Measurements from ENCODE around the gene COQ8B. TPM values are rescaled to one million over a fixed set of nuclear protein-coding genes. Genes with fewer than 3 reads are reported as not detected.

Gene COQ8B
- total RNA-seq, 2 donors from 2014 or later, result 31.0 to 54.8 TPM

DNA sequence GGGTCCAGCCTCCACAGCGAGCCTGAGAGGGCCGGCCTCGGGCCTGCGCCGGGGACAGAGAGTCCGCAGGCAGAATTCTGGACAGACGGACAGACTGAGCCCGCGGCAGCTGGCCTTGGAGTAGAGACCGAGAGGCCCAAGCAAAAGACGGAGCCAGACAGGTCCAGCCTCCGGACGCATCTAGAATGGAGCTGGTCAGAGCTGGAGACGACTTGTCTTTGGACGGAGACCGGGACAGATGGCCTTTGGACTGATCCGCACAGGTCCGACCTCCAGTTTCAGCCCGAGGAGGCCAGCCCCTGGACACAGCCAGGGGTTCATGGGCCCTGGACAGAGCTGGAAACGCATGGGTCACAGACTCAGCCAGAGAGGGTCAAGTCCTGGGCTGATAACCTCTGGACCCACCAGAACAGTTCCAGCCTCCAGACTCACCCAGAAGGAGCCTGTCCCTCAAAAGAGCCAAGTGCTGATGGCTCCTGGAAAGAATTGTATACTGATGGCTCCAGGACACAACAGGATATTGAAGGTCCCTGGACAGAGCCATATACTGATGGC is 716 bp upstream of the COQ8B start:
- no peak for ATAC-seq (replicated peaks)
- no peaks in the 10 kb centered on the region for H3K9me3 Mint-ChIP-seq
- peak overlapping the region; percentile 89 for H3K4me3 Mint-ChIP-seq
- H3K36me3 Mint-ChIP-seq (ENCODE audit: low read depth), result peaks cover 61% of the 10 kb centered on the region
- peaks cover 36% of the 10 kb centered on the region for H3K4me1 Mint-ChIP-seq
- no peaks in the 10 kb centered on the region for H3K27me3 Mint-ChIP-seq
- H3K27ac Mint-ChIP-seq, result peak overlapping the region; percentile 95

DNA sequence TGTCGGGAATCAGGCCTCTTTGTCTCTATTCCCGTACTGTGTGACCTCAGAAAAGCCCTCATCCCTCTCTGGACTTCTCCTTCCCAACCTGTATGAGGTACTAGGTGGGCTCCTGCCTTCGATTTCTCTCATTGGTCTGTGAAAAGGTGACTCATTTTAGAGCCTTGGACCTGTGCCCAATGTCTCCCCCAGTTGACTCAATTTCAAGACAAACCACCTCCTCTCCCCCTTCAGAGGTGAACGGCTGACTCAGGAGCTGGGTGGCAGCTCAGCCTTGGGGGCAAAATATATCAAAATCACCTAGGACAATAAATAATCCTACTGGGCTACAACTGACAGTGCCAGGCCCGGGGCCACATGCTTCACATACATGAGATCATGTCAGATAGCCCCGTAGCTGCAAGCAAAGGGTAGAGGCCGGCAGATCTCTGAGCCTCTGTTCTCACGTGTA is 630 bp downstream of the COQ8B start:
- H3K4me1 Mint-ChIP-seq, result peaks cover 30% of the 10 kb centered on the region
- no peaks in the 10 kb centered on the region for H3K9me3 Mint-ChIP-seq
- H3K4me3 Mint-ChIP-seq, result peak overlapping the region; percentile 89
- H3K36me3 Mint-ChIP-seq (ENCODE audit: low read depth), result peaks cover 55% of the 10 kb centered on the region
- ATAC-seq (replicated peaks), result peak; percentile 46
- H3K27me3 Mint-ChIP-seq, result no peaks in the 10 kb centered on the region
- H3K27ac Mint-ChIP-seq, result peak overlapping the region; percentile 97

DNA sequence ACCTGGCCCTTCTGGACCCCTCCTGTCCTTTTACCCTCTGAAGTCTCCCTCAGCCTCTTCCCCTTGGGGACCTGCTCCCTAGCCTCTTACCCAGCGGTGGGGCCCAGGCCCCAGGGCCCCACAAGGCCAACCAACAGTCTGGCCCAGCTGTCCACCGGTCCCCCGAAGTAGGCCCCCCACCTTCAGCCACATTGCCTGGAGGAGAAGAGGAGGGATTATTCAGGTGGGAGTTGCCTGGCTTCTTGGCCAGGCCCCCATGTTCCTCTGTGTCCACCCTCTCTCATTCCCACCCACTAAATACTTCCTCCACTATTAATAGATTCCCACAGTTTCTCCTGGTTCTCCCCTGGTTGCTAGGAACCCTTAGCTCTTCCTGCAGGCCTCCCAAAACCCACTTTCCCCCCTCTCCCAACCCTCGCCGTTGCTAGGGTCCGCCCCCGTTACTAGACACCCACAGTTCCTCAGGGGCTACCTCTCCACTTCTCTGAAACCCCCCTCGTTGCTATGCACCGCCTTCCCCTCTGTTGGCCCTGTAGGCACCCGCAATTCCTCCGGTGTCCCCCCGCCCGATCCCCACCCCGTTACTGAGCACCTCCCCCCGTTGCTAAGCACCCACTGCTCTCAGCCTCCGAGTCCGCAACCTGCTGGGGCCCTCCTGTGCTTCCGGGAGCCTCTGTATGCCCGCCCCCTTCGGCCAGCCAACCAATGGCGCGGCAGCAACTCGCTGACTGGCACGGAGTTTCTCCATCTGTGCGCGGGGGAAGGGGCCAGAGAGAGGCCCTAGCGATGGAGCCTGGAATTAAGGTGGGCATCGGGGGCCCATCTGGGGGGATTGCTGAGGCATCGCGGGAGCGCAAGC is 2.0 kb downstream of the COQ8B start:
- Mint-ChIP-seq H3K27ac (peak overlapping the region; percentile 97), H3K4me3 (peak overlapping the region; percentile 89), H3K4me1 (peaks cover 22% of the 10 kb centered on the region)

DNA sequence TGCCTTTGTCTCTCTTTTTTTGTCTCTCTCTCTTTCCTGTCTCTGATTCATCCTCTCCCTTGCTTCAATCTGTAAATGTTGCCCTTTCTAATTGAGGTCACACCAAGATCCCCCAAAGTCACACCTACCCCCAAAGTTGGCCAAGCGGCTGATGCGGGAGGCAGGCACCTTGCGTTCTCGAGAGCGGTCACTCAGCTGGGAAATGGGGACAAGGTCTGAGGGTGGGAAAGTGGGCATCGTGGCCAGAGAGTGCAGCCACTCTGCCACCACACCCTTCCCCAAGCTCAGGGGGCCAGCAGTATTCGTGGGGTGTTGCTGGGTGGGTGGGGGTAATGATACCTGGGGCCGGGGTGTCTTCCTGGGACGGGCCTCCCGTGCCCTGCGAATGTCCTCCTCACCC is 2.7 kb downstream of the COQ8B start:
- Mint-ChIP-seq H3K9me3 (no peaks in the 10 kb centered on the region), H3K36me3 (ENCODE audit: low read depth) (peaks cover 59% of the 10 kb centered on the region), H3K4me3 (peak overlapping the region; percentile 89), H3K27ac (no peak overlapping the region), H3K27me3 (no peaks in the 10 kb centered on the region), H3K4me1 (peaks cover 22% of the 10 kb centered on the region)
- no peak for ATAC-seq (replicated peaks)

More for the DNA sequence above, 2.0 kb downstream of the COQ8B start:
- Mint-ChIP-seq H3K9me3 (no peaks in the 10 kb centered on the region), H3K27me3 (no peaks in the 10 kb centered on the region), H3K36me3 (ENCODE audit: low read depth) (peaks cover 55% of the 10 kb centered on the region)
- peak; percentile 68 for ATAC-seq (replicated peaks)

DNA sequence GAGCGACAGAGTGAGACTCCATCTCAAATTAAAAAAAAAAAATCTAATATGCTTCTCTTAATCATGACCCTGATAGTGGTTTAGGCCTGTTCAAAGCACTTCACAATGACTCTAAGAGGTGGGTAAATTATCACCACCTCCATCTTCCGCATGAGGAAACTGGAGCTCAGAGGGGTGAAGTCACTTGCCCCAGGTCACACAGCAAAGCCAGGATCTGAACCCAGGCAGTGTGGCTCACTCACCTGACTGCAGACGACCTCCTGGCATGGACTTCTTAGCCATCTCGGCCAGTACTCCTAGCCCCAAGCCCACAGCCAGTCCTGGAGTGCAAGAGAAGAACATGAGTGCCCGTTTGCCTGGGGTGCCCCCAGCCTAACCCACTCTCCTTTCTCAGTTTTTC is 6.9 kb downstream of the COQ8B start:
- Mint-ChIP-seq H3K27me3 (no peaks in the 10 kb centered on the region), H3K9me3 (no peaks in the 10 kb centered on the region), H3K4me3 (no peak overlapping the region), H3K4me1 (peaks cover 4% of the 10 kb centered on the region), H3K27ac (no peak overlapping the region), H3K36me3 (ENCODE audit: low read depth) (peaks cover 83% of the 10 kb centered on the region)
- no peak for ATAC-seq (replicated peaks)

DNA sequence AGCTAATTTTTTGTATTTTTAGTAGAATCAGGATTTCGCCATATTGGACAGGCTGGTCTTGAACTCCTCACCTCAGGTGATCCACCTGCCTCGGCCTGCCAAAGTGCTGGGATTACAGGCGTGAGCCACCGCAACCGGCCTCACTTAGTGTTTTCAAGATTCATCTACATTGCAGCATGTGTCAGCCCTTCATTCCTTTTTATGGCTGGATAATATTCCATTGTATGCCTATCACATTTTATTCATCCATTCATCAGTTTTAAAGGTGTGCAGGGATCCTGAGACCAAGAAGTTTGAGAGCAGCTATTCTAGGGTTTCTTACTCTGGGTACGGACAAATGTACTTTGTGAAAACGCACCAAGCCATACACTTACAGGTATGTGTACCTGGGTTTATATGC is 9.1 kb downstream of the COQ8B start:
- H3K4me1 Mint-ChIP-seq, result no peaks in the 10 kb centered on the region
- H3K27me3 Mint-ChIP-seq, result no peaks in the 10 kb centered on the region
- H3K4me3 Mint-ChIP-seq, result no peak overlapping the region
- peaks cover 85% of the 10 kb centered on the region for H3K36me3 Mint-ChIP-seq (ENCODE audit: low read depth)
- no peaks in the 10 kb centered on the region for H3K9me3 Mint-ChIP-seq
- ATAC-seq (replicated peaks), result no peak
- H3K27ac Mint-ChIP-seq, result no peak overlapping the region

DNA sequence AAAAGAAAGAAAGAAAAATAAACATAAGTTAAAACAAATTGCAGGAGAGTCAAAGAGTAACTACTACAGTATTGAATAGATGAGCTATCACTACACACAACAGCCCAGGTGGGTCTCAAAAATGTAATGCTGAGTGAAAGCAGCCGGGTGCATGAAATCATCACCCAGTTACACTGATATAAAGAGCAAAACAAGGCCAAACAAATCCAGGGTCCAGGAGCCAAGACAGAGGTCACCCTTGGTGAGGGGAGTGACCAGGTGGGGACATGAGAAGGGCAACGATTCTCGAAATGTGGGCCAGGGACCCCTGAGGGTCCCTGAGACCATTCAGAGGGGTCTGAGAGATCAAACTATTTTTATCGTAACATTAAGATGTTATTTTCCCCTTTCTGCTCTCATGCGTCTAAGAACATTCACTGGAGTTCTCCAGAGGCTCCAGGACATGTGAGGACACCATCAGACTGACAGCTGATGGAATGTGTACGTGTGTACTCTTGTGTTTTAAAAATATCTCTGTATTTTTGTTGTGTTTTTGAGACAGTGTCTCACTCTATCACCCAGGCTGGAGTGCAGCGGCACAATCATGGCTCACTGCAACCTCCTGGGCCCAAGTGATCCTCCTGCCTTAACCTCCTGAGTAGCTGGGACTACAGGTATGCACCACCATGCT is 10.6 kb downstream of the COQ8B start:
- H3K27ac Mint-ChIP-seq, result no peak overlapping the region
- no peak overlapping the region for H3K4me3 Mint-ChIP-seq
- H3K36me3 Mint-ChIP-seq (ENCODE audit: low read depth), result peaks cover 86% of the 10 kb centered on the region
- H3K9me3 Mint-ChIP-seq, result no peaks in the 10 kb centered on the region
- H3K4me1 Mint-ChIP-seq, result no peaks in the 10 kb centered on the region
- H3K27me3 Mint-ChIP-seq, result no peaks in the 10 kb centered on the region
- no peak for ATAC-seq (replicated peaks)

DNA sequence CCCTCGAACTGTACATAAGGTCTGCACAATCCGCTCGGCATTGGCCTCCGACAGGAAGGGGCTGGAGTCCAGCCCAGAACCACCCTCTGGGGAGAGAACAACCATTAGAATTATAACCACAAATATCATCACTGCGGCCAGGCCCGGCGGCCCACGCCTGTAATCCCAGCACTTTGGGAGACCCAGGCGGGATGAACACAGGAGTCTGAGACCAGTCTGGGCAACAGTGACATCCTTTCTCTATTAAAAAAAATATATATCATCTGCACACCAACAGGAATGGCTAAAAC is 11.4 kb downstream of the COQ8B start:
- H3K27ac Mint-ChIP-seq, result no peak overlapping the region
- H3K4me3 Mint-ChIP-seq, result no peak overlapping the region
- peaks cover 85% of the 10 kb centered on the region for H3K36me3 Mint-ChIP-seq (ENCODE audit: low read depth)
- no peaks in the 10 kb centered on the region for H3K4me1 Mint-ChIP-seq
- no peak for ATAC-seq (replicated peaks)
- no peaks in the 10 kb centered on the region for H3K9me3 Mint-ChIP-seq
- H3K27me3 Mint-ChIP-seq, result no peaks in the 10 kb centered on the region

DNA sequence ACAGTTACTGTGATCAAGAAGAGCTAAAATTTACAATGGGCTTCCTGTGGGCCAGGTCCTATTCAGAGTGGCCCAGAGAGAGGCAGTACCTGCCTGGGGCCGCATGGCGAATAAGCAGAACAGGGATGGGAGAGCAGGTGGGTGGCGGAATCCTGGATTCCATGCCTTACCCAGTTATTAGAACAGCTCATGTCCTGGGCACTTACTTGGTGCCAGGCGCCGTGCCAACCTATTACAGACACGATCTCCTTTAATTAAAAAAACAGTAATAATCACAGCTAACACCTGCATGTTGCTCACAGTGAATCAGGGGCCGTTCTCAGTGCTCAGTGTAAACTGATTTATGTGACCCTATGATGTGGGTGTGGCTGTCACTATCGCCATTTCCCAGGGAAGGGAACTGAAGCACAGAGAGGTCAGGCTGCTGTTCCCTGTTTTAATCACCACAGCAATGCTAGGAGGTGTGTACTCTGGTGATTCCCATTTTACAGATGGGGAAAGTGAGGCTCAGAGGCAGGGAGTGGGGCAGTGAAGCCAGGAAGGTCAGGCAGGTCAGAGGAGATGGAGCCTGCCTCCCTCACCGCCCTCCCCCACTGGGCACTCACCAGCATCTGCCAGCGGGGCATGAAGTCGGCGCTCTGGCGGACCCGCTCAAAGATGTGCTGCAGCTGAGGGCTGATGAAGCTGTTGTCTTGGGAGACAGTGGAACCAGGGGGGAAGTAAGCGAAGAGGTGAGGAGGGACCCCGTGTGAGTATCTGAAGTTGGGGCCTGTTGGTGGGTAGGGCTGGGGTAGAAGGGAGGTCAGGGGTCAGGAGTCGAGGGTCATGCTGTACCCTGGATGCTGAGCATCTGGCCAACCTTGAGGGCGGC is 12.0 kb downstream of the COQ8B start:
- no peak for ATAC-seq (replicated peaks)
- Mint-ChIP-seq H3K27ac (no peak overlapping the region), H3K36me3 (ENCODE audit: low read depth) (peaks cover 79% of the 10 kb centered on the region), H3K27me3 (no peaks in the 10 kb centered on the region), H3K4me1 (no peaks in the 10 kb centered on the region), H3K9me3 (no peaks in the 10 kb centered on the region), H3K4me3 (no peak overlapping the region)

DNA sequence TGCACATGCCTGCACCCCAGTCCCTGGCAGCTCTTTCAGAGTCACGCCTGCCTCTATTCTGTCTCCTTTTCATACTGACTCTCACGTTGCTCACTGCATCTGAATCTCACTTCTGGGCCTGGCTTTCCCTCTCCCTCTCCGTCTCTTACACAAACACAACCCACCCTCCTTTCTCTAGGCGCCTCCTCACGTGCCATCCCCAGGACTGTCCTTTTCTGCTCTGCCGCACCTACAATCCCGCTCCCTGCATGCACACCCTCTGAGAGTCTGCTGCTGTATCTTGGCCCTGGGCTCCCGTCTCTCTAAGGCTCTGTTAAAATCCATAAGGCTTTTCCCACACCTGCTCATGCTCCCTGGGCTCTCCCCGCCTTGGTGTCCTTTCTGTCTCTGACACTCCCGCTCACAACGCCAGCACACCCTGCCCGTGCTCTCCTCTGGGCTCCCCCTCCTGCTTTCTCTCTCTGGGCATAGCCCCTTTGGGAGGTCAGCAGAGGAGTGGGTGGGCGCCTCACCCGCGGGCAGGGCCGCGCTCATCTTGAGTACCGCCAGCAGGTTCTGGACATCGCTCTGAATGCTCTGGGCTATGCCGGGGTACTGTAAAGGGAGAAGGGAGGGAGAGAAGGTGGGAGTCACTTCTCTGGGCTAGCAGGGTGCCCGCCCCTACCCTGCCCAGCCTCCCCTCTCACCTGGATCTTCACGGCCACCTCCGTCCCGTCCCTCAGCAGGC is 13.5 kb downstream of the COQ8B start:
- Mint-ChIP-seq H3K9me3 (no peaks in the 10 kb centered on the region), H3K27me3 (no peaks in the 10 kb centered on the region), H3K4me1 (no peaks in the 10 kb centered on the region), H3K36me3 (ENCODE audit: low read depth) (peaks cover 64% of the 10 kb centered on the region), H3K4me3 (no peak overlapping the region), H3K27ac (no peak overlapping the region)
- no peak for ATAC-seq (replicated peaks)

DNA sequence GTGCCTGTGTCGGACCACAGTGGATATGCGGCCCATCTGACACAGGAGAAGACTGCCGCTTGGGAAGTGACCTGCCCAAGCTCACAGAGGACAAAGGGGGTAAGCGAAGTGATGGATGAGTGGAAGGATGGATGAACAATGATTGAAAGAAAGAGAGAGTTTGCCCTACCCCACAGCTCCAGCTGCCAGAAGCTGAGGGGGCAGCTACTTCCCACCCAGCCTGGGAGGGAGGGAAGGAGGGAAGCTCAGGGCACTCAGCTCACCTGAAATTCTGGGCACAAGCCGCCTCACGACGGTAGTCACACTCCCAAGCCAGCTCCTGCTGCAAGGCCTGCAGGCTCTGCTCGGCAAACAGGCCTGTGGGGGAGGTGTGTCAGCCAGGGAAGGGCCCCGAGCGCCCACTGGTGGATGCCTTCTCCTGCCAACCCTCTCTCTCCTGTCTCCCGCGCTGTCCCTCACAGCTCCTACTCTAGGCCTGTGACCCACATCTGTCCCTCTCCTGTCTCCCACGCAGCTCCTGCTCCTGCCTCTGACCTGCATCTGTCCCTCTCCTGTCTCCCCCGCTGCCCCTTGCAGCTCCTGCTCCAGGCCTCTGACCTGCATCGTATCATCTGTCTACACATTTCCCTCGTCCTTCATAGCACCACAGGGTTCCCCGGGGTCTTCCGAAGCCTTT is 14.2 kb downstream of the COQ8B start:
- Mint-ChIP-seq H3K27me3 (no peaks in the 10 kb centered on the region), H3K9me3 (no peaks in the 10 kb centered on the region)

DNA sequence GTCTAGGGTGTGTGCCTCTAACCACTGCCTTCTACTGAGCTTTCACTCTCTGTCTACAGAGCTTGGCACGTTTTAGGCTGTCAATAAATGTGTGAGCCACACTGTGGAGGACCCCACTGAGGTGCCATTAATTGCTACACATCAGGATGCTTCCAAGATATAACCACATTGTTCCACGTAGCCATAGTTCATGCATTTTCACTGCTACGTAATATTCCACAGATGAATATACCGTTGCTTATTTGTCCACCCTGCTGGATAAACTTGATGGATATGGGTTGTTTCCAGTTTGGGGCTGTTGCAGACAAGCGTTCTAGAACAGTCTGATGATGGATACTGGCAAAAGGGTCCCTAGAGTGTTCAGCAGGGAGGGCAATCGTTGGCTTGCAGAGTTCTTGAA is 14.9 kb downstream of the COQ8B start:
- Mint-ChIP-seq H3K9me3 (no peaks in the 10 kb centered on the region), H3K27me3 (no peaks in the 10 kb centered on the region), H3K4me3 (no peak overlapping the region), H3K4me1 (no peaks in the 10 kb centered on the region), H3K36me3 (ENCODE audit: low read depth) (peaks cover 49% of the 10 kb centered on the region), H3K27ac (no peak overlapping the region)
- no peak for ATAC-seq (replicated peaks)

More for the DNA sequence above, 14.2 kb downstream of the COQ8B start:
- peaks cover 56% of the 10 kb centered on the region for H3K36me3 Mint-ChIP-seq (ENCODE audit: low read depth)
- no peaks in the 10 kb centered on the region for H3K4me1 Mint-ChIP-seq
- H3K27ac Mint-ChIP-seq, result no peak overlapping the region
- ATAC-seq (replicated peaks), result no peak
- H3K4me3 Mint-ChIP-seq, result no peak overlapping the region

DNA sequence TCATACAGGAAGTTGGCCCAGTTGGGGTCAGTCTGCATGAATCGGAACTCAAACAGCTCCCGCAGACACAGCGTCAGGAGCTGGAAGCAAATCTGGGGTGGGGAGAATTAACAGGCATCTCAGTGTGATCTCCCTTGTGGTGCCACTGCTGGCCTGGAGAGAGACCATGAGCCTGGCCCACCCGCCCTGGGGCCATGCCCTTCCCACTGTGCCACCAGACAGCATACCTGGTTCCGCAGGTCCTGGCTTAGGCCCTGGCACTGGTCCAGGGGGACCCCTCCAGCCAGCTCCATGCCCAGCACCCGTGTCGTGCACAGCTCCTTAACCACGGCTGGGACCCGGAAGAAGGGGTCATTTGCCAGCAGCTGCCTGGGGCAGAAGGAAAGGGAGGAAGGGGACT is 16.6 kb downstream of the COQ8B start:
- H3K27ac Mint-ChIP-seq, result no peak overlapping the region

More for the DNA sequence above, 16.6 kb downstream of the COQ8B start:
- peaks cover 45% of the 10 kb centered on the region for H3K36me3 Mint-ChIP-seq (ENCODE audit: low read depth)
- ATAC-seq (replicated peaks), result no peak
- H3K9me3 Mint-ChIP-seq, result no peaks in the 10 kb centered on the region
- no peaks in the 10 kb centered on the region for H3K4me1 Mint-ChIP-seq
- H3K4me3 Mint-ChIP-seq, result no peak overlapping the region
- no peaks in the 10 kb centered on the region for H3K27me3 Mint-ChIP-seq
